Measurements from ENCODE around the gene PPL.

The PPL gene

DNA sequence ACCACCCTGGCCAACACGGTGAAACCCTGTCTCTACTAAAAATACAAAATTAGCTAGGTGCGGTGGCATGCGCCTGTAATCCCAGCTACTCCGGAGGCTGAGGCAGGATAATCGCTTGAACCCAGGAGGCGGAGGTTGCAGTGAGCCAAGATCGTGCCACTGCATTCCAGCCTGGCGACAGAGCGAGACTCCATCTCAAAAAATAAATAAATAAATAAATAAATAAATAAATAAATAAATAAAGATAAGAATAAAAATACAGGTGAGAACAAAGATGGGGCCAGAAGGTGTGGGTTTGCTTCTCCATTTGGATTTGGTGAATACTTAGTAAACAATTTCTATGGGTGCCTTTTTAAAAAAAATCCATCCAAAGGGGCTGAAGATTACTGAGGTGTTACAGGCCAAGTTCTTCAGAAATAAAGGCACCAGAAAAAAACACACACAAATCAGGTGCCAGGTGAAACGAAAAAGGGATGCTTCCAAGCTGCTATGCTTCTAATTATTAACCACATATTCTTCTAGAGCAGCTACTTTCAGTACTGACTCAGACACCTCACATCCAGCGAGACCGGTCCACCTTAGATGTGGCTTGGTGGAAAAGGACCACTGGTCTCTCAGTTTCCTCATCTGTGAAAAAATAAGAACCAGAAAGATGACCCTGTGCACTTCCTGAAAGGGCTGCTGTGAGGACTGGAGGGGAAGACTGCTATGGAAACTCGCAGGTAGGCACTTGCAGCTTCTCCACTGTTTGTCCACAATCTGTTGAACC lies 99.0 kb downstream of the PPL start:
- no peak overlapping the region for H3K56ac ChIP-seq (ENCODE audit: low read length)
- no peak overlapping the region for H3K4ac ChIP-seq (ENCODE audit: low read depth, low read length)
- WGBS (ENCODE audit: extremely low coverage, insufficient coverage, low lambda C conversion rate) = no CpG with 5 or more reads among the region's 13 CpGs
- H3K27ac ChIP-seq (ENCODE audit: low read depth, low read length) = no peak overlapping the region
- no peaks in the 10 kb centered on the region for H3K4me1 ChIP-seq (ENCODE audit: control insufficient read depth, low read depth, low read length)
- H3K36me3 ChIP-seq (ENCODE audit: control insufficient read depth, insufficient read depth, low read length) = peaks cover 6% of the 10 kb centered on the region
- H3K79me1 ChIP-seq (ENCODE audit: low read length) = peaks cover 4% of the 10 kb centered on the region
- H2BK15ac ChIP-seq (replicated peaks; ENCODE audit: low read depth) = no peak overlapping the region
- no peak overlapping the region for H2BK5ac ChIP-seq (ENCODE audit: low read length)
- H4K8ac ChIP-seq (ENCODE audit: low read depth, low read length) = no peak overlapping the region
- no peak overlapping the region for H2BK120ac ChIP-seq (ENCODE audit: low read depth, low read length)
- H3K18ac ChIP-seq (ENCODE audit: low read length) = no peak overlapping the region
- no peak overlapping the region for H2AK5ac ChIP-seq (ENCODE audit: low read length)
- no peak overlapping the region for H3K9ac ChIP-seq (ENCODE audit: low read length)
- H3K4me3 ChIP-seq (ENCODE audit: low read length) = no peak overlapping the region
- H4K5ac ChIP-seq (ENCODE audit: low read length) = no peak overlapping the region
- H3K79me2 ChIP-seq (ENCODE audit: control insufficient read depth, insufficient read depth, low read length) = no peaks in the 10 kb centered on the region
- no peak for DNase-seq
- no peak overlapping the region for H3K4me2 ChIP-seq (ENCODE audit: low read length)
- H3K27me3 ChIP-seq (ENCODE audit: insufficient read depth, low read length, poor library complexity) = no peaks in the 10 kb centered on the region
- no peak overlapping the region for H3K23ac ChIP-seq (ENCODE audit: low read length)

DNA sequence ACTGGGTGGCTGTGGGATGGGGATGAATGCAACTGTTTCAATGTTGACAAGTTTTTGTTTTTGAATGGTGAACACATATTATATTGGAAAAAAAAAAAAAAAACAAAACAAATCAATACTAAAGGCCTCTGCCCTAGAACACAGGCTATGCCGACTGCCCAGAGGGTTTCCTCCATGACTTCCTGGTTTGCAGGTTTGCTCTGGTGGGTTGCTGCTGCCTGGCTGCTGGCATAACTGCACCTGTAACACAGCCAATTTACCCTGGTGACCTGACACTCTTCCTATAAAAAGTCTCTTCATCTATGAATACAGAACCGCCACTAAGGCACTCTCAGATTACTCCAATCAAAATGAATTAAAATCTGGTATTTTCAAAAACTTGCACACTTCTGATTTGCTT lies 100.2 kb downstream of the PPL start:
- no peak overlapping the region for H2BK15ac ChIP-seq (replicated peaks; ENCODE audit: low read depth)
- H3K79me1 ChIP-seq (ENCODE audit: low read length) = peaks cover 4% of the 10 kb centered on the region
- H3K18ac ChIP-seq (ENCODE audit: low read length) = no peak overlapping the region
- no peak overlapping the region for H3K4me2 ChIP-seq (ENCODE audit: low read length)
- no peak overlapping the region for H3K23ac ChIP-seq (ENCODE audit: low read length)
- H3K56ac ChIP-seq (ENCODE audit: low read length) = no peak overlapping the region
- no peak overlapping the region for H4K5ac ChIP-seq (ENCODE audit: low read length)
- no CpG with 5 or more reads among the region's 2 CpGs for WGBS (ENCODE audit: extremely low coverage, insufficient coverage, low lambda C conversion rate)
- H2AK5ac ChIP-seq (ENCODE audit: low read length) = no peak overlapping the region
- no peak overlapping the region for H4K8ac ChIP-seq (ENCODE audit: low read depth, low read length)
- H2BK120ac ChIP-seq (ENCODE audit: low read depth, low read length) = no peak overlapping the region
- H3K4ac ChIP-seq (ENCODE audit: low read depth, low read length) = no peak overlapping the region
- no peak overlapping the region for H3K27ac ChIP-seq (ENCODE audit: low read depth, low read length)
- H3K27me3 ChIP-seq (ENCODE audit: insufficient read depth, low read length, poor library complexity) = no peaks in the 10 kb centered on the region
- H3K4me3 ChIP-seq (ENCODE audit: low read length) = no peak overlapping the region
- no peaks in the 10 kb centered on the region for H3K79me2 ChIP-seq (ENCODE audit: control insufficient read depth, insufficient read depth, low read length)
- no peak overlapping the region for H3K9ac ChIP-seq (ENCODE audit: low read length)
- peaks cover 12% of the 10 kb centered on the region for H3K36me3 ChIP-seq (ENCODE audit: control insufficient read depth, insufficient read depth, low read length)
- no peak for DNase-seq
- no peaks in the 10 kb centered on the region for H3K4me1 ChIP-seq (ENCODE audit: control insufficient read depth, low read depth, low read length)
- no peak overlapping the region for H2BK5ac ChIP-seq (ENCODE audit: low read length)

DNA sequence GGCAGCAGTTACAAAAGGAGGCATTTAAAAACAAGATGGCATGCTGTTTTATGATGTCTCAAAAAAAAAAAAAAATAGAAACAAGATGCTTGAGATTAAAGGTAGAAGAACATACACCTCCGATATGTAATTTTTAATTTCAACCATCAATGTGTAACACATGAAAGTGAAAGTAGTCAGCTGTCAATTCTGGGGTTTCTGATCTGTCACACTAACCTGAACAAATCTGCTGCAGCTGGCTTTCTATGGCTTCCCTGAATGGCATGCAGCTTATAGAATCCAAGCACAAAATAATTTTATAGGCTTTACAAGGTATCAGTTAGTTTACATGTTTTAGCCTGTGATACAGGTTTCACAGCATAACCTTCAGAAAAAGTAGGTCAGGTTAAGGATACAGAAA lies 103.4 kb downstream of the PPL start:
- H3K79me2 ChIP-seq (ENCODE audit: control insufficient read depth, insufficient read depth, low read length) = no peaks in the 10 kb centered on the region
- WGBS (ENCODE audit: extremely low coverage, insufficient coverage, low lambda C conversion rate) = no CpG with 5 or more reads among the region's 1 CpG
- H4K5ac ChIP-seq (ENCODE audit: low read length) = no peak overlapping the region
- no peaks in the 10 kb centered on the region for H3K4me1 ChIP-seq (ENCODE audit: control insufficient read depth, low read depth, low read length)
- no peak overlapping the region for H3K23ac ChIP-seq (ENCODE audit: low read length)
- DNase-seq = no peak
- H2BK15ac ChIP-seq (replicated peaks; ENCODE audit: low read depth) = no peak overlapping the region
- no peak overlapping the region for H2AK5ac ChIP-seq (ENCODE audit: low read length)
- H3K27me3 ChIP-seq (ENCODE audit: insufficient read depth, low read length, poor library complexity) = no peaks in the 10 kb centered on the region
- no peak overlapping the region for H2BK120ac ChIP-seq (ENCODE audit: low read depth, low read length)
- no peak overlapping the region for H3K4ac ChIP-seq (ENCODE audit: low read depth, low read length)
- no peak overlapping the region for H4K8ac ChIP-seq (ENCODE audit: low read depth, low read length)
- no peak overlapping the region for H3K27ac ChIP-seq (ENCODE audit: low read depth, low read length)
- H3K36me3 ChIP-seq (ENCODE audit: control insufficient read depth, insufficient read depth, low read length) = peaks cover 20% of the 10 kb centered on the region
- no peak overlapping the region for H3K9ac ChIP-seq (ENCODE audit: low read length)
- H3K56ac ChIP-seq (ENCODE audit: low read length) = no peak overlapping the region
- H3K79me1 ChIP-seq (ENCODE audit: low read length) = peaks cover 4% of the 10 kb centered on the region
- no peak overlapping the region for H2BK5ac ChIP-seq (ENCODE audit: low read length)
- H3K4me3 ChIP-seq (ENCODE audit: low read length) = no peak overlapping the region
- H3K18ac ChIP-seq (ENCODE audit: low read length) = no peak overlapping the region
- no peak overlapping the region for H3K4me2 ChIP-seq (ENCODE audit: low read length)

DNA sequence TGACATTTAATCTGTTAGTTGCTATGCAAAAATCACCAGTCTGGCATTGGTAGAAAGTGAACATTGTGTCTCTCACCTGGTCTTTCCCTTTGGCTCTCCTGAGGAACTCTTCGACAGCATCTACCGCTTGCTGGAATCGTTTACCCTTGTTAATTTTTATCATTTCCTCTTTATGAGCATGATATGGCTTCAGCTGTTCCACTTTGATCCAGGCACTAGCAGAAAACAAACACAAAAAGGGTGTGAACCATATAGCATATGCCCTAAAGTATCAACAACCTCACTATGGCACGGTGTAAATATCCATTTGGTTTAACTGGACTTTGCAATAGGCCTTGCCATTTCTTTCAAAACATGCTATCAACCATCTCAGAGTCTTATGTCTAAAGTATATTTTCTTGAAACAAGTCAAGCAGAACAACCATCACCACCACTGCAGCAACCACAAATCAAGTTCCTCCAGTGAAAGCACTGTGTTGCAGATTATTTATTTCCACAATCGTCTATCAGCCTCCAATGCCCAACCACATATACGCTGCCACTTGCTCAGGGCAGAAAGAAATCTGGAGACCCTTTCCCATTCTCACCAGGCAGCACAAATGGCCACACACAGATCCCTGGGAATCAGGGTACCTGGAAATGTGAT lies 104.1 kb downstream of the PPL start:
- Histone ChIP-seq H3K18ac (ENCODE audit: low read length) (no peak overlapping the region), H3K9ac (ENCODE audit: low read length) (no peak overlapping the region), H3K27ac (ENCODE audit: low read depth, low read length) (no peak overlapping the region), H3K23ac (ENCODE audit: low read length) (no peak overlapping the region), H3K79me2 (ENCODE audit: control insufficient read depth, insufficient read depth, low read length) (no peaks in the 10 kb centered on the region), H3K79me1 (ENCODE audit: low read length) (peaks cover 4% of the 10 kb centered on the region), H2BK15ac (replicated peaks; ENCODE audit: low read depth) (no peak overlapping the region), H2BK5ac (ENCODE audit: low read length) (no peak overlapping the region), H2BK120ac (ENCODE audit: low read depth, low read length) (no peak overlapping the region), H2AK5ac (ENCODE audit: low read length) (no peak overlapping the region), H3K56ac (ENCODE audit: low read length) (no peak overlapping the region), H3K4me3 (ENCODE audit: low read length) (no peak overlapping the region), H3K4me1 (ENCODE audit: control insufficient read depth, low read depth, low read length) (no peaks in the 10 kb centered on the region), H4K5ac (ENCODE audit: low read length) (no peak overlapping the region), H3K27me3 (ENCODE audit: insufficient read depth, low read length, poor library complexity) (no peaks in the 10 kb centered on the region), H3K36me3 (ENCODE audit: control insufficient read depth, insufficient read depth, low read length) (peaks cover 22% of the 10 kb centered on the region), H4K8ac (ENCODE audit: low read depth, low read length) (no peak overlapping the region), H3K4ac (ENCODE audit: low read depth, low read length) (no peak overlapping the region), H3K4me2 (ENCODE audit: low read length) (no peak overlapping the region)
- WGBS (ENCODE audit: extremely low coverage, insufficient coverage, low lambda C conversion rate) = no CpG with 5 or more reads among the region's 6 CpGs
- no peak for DNase-seq
